ENCODE measurements around the gene ETV6. TPM values are rescaled to one million over a fixed set of nuclear protein-coding genes. Genes with fewer than 3 reads are reported as not detected.
A peak's percentile ranks its signal among the peaks of the same experiment; 100 is the strongest.

ETV6 gene
- total RNA-seq, 2 donors from 2014 or later = 17.5 to 17.9 TPM

DNA sequence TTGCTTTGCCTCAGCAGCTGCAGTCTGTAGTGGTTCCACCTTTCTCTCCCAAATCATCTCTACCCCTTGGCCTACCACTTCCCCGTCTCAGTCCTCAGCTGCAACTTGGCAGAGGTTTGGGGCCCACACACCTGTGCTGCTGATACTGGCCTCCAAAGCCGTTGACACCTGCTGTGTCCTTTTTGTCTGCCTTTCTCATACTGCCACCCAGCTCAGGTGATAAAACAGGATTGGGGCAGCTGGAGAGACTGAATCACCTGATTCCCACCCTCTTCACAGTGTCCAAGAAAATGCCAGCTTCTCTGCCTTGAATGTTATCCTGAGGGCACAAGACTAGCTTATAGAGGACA lies 103.7 kb downstream of the ETV6 start:
- Histone ChIP-seq H3K9me3 (no peaks in the 10 kb centered on the region), H3K27ac (peak overlapping the region in 3 of 4 donors; percentile 28 to 53 (median 47)), H3K27me3 (no peaks in the 10 kb centered on the region), H3K36me3 (replicated peaks in 1 of 2; ENCODE audit: insufficient read depth in 1 of 2, low read depth in 2 of 2) (no peaks in the 10 kb centered on the region), H3K4me3 (no peak overlapping the region), H3K4me1 (peaks cover 14% of the 10 kb centered on the region)
- DNase-seq = peak in 3 of 4 donors; percentile 25 to 67 (median 43)
- intact Hi-C loops (cut with DNase I) = no loop called here
- WGBS, 2 donors = 31 to 37% methylated on average over 2 of the region's 2 CpGs
- no peak for TF ChIP-seq POLR2A (IDR thresholded peaks at IDR 0.05)
- TF ChIP-seq, protein P1, sequence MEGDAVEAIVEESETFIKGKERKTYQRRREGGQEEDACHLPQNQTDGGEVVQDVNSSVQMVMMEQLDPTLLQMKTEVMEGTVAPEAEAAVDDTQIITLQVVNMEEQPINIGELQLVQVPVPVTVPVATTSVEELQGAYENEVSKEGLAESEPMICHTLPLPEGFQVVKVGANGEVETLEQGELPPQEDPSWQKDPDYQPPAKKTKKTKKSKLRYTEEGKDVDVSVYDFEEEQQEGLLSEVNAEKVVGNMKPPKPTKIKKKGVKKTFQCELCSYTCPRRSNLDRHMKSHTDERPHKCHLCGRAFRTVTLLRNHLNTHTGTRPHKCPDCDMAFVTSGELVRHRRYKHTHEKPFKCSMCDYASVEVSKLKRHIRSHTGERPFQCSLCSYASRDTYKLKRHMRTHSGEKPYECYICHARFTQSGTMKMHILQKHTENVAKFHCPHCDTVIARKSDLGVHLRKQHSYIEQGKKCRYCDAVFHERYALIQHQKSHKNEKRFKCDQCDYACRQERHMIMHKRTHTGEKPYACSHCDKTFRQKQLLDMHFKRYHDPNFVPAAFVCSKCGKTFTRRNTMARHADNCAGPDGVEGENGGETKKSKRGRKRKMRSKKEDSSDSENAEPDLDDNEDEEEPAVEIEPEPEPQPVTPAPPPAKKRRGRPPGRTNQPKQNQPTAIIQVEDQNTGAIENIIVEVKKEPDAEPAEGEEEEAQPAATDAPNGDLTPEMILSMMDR (IDR thresholded peaks at IDR 0.05) = no peak
- ATAC-seq = peak; percentile 42

DNA sequence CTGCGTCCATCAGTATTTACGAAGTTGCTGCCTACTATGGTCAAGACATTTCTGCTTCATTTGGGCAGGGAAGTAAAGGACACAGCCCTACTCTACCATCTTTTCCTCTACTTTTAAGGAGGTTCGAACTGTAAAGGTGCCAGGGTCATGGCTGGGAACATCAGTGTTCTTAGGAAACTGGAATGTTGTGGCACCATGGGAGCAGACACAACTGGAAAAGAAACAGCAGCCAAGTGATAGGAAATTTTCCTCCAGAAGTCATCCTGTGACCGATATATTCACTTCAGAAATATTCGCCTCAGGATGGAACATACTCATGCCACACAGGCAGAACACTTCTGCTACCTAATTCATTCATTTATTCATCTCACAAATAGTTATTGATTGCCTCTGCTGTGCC lies 104.4 kb downstream of the ETV6 start:
- no peak for DNase-seq
- Histone ChIP-seq H3K4me3 (no peak overlapping the region), H3K36me3 (replicated peaks in 1 of 2; ENCODE audit: insufficient read depth in 1 of 2, low read depth in 2 of 2) (no peaks in the 10 kb centered on the region), H3K4me1 (peaks cover 18% of the 10 kb centered on the region), H3K9me3 (no peaks in the 10 kb centered on the region), H3K27ac (peak overlapping the region in 1 of 4 donors; percentile 28), H3K27me3 (no peaks in the 10 kb centered on the region)
- WGBS, 2 donors = 59 to 62% methylated on average over 5 of the region's 5 CpGs
- peak; percentile 7 for ATAC-seq
- intact Hi-C loops (cut with DNase I) = no loop called here
- TF ChIP-seq, protein P1 (IDR thresholded peaks at IDR 0.05) = no peak
- TF ChIP-seq POLR2A (IDR thresholded peaks at IDR 0.05) = no peak

DNA sequence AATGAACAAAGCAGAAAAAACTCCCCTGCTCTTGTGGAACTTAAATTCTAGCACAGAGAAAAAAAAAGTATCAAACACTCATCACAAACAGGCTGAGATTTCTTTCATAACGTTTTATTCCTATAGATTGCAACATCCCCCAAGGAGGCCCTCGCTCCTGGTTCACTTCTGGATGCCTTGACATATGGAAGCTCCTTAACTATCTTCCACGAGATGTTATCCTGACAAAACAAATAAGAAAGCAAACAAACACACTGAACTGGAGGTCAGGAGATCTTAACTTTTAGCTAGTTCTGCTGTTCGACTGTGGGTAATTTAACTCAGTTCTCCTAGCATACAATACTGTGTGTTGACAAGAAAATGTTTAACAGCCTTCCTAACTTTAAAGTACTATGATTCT lies 104.8 kb downstream of the ETV6 start:
- intact Hi-C loops (cut with DNase I) = no loop called here
- ATAC-seq (no peak), DNase-seq (no peak)
- Histone ChIP-seq H3K4me3 (no peak overlapping the region), H3K9me3 (no peaks in the 10 kb centered on the region), H3K27me3 (no peaks in the 10 kb centered on the region), H3K4me1 (peaks cover 23% of the 10 kb centered on the region), H3K27ac (no peak overlapping the region), H3K36me3 (replicated peaks in 1 of 2; ENCODE audit: insufficient read depth in 1 of 2, low read depth in 2 of 2) (no peaks in the 10 kb centered on the region)
- 38 to 43% methylated on average over 4 of the region's 4 CpGs for WGBS, 2 donors
- TF ChIP-seq, protein P1 (IDR thresholded peaks at IDR 0.05) = no peak
- no peak for TF ChIP-seq POLR2A (IDR thresholded peaks at IDR 0.05)

DNA sequence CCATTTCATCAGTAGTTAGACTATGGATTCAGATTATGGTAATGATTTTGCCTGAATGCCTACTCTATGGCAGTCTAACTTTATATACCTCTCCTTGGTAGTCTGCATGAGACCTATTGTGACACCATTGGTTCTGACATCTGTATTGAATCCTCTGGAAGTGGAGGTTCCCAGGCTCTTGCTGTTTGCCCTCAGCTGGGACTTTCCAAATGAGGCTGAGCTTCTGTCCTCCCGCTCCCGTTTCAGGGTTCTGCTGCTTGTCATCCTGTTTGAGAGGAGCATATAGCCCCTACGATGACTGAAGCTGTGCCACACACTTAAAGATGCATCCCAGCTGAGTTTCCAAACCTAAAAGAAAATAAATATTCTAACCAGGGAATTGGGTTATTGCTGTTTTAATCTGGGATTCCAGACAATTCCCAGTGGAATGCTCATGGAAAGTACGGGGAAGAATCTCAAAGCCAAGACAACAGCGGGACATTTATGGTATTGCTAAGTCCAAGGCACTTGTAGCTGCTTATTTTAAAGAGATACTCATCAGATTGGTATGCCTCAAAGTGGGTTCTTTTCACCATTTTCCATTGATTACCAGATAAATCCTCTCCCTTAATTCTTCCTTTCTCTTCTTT lies 105.9 kb downstream of the ETV6 start:
- no peak overlapping the region for H3K27ac ChIP-seq
- DNase-seq = no peak
- H3K4me3 ChIP-seq = no peak overlapping the region
- WGBS, 2 donors = 71 to 74% methylated on average over 5 of the region's 5 CpGs
- ATAC-seq = no peak
- H3K27me3 ChIP-seq = no peaks in the 10 kb centered on the region
- H3K36me3 ChIP-seq (replicated peaks in 1 of 2; ENCODE audit: insufficient read depth in 1 of 2, low read depth in 2 of 2) = no peaks in the 10 kb centered on the region
- no peaks in the 10 kb centered on the region for H3K9me3 ChIP-seq
- H3K4me1 ChIP-seq = peaks cover 23% of the 10 kb centered on the region
- TF ChIP-seq POLR2A (IDR thresholded peaks at IDR 0.05) = no peak
- TF ChIP-seq, protein P1 (IDR thresholded peaks at IDR 0.05) = no peak
- intact Hi-C loops (cut with DNase I) = no loop called here

DNA sequence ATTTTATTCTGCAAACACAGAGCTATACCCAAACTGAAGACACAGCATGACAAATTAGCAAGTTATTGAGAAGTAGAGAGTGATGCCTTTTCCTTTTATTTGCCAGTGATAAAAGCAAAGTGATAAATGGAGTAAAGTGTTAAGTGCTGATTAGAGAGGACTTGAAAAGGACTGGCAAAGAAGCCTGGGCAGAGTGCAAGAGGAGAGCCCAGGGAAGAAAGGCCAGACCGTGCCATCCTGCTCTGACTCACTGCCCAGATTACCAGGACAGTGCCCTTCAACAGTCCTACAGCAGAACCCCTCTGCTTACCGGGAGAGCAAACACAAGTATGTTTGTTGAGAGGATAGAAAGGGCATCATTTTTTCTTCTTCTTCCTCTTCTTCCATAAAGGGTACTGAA lies 106.5 kb downstream of the ETV6 start:
- Histone ChIP-seq H3K36me3 (replicated peaks in 1 of 2; ENCODE audit: insufficient read depth in 1 of 2, low read depth in 2 of 2) (no peaks in the 10 kb centered on the region), H3K27ac (no peak overlapping the region), H3K4me3 (no peak overlapping the region), H3K9me3 (no peaks in the 10 kb centered on the region), H3K27me3 (no peaks in the 10 kb centered on the region), H3K4me1 (peaks cover 23% of the 10 kb centered on the region)
- DNase-seq (no peak), ATAC-seq (no peak)
- intact Hi-C loops (cut with DNase I) = no loop called here
- 57 to 86% methylated on average over 2 of the region's 2 CpGs for WGBS, 2 donors
- no peak for TF ChIP-seq POLR2A (IDR thresholded peaks at IDR 0.05)
- TF ChIP-seq, protein P1 (IDR thresholded peaks at IDR 0.05) = no peak
